IMR-90 (cell line): Measurements from ENCODE around the gene IGF2BP1. TPM values are rescaled to one million over a fixed set of nuclear protein-coding genes. Genes with fewer than 3 reads are reported as not detected.

Source experiments
- ATAC-seq: fragments of 200-7000 bp; cut with Tn5 transposase; 2 replicates; pipeline ENCODE4 v1.9.1; 2020; ENCODE audit warnings: low read depth, mild to moderate bottlenecking, moderate library complexity
- BruUV-seq: library from RNA; stranded (reverse); fragments of 400-500 nt; replicated peaks from 2 replicates; lab custom pipeline; 2021; lab: Mats Ljungman, UMichigan
- CTCF ChIA-PET: fragments of 300-600 bp; formaldehyde crosslinking; extraction: SDS; loops from one replicate; lab custom pipeline; 2021; ENCODE audit warnings: antibody characterized with exemption; lab: Yijun Ruan, JAX
- POLR2A ChIA-PET: fragments of 300-600 bp; sonication (Branson Sonifier 250); formaldehyde crosslinking; loops from one replicate; lab custom pipeline; 2022; ENCODE audit warnings: antibody characterized with exemption; ENCODE audit not compliant: unreplicated experiment; lab: Charles Lee
- DNase-seq: peaks from one replicate; pipeline ENCODE4 v3.0.0; 2013
- H2AFZ ChIP-seq: replicated peaks from 2 replicates; pipeline ENCODE3; 2013; ENCODE audit warnings: low read length, mild to moderate bottlenecking; ENCODE audit not compliant: poor library complexity
- H2AK5ac ChIP-seq: 2 replicates; pipeline ENCODE4 v1.6.1; 2013; ENCODE audit warnings: low read depth, low read length, inconsistent platforms
- H2AK9ac ChIP-seq: replicated peaks from 2 replicates; pipeline ENCODE3; 2013; ENCODE audit warnings: mild to moderate bottlenecking, low read depth, low read length, moderate library complexity; ENCODE audit not compliant: poor library complexity
- H2BK120ac ChIP-seq: 2 replicates; pipeline ENCODE4 v1.6.1; 2013; ENCODE audit warnings: low read depth, low read length, inconsistent platforms
- H2BK15ac ChIP-seq: 3 replicates; pipeline ENCODE4 v1.6.1; 2013; ENCODE audit warnings: low read depth, low read length, inconsistent platforms
- H2BK20ac ChIP-seq: 2 replicates; pipeline ENCODE4 v1.6.1; 2013; ENCODE audit warnings: low read depth, mild to moderate bottlenecking, inconsistent platforms, low read length, moderate library complexity
- H2BK5ac ChIP-seq: 2 replicates; pipeline ENCODE4 v1.6.1; 2013; ENCODE audit warnings: mild to moderate bottlenecking, low read depth, low read length, inconsistent platforms; ENCODE audit not compliant: poor library complexity, severe bottlenecking
- H3K14ac ChIP-seq: replicated peaks from 2 replicates; pipeline ENCODE4 v1.6.1; 2013; ENCODE audit warnings: low read depth, low read length, inconsistent platforms
- H3K18ac ChIP-seq: 2 replicates; pipeline ENCODE4 v1.6.1; 2013; ENCODE audit warnings: low read depth, low read length, control low read depth
- H3K23ac ChIP-seq: 2 replicates; pipeline ENCODE4 v1.6.1; 2013; ENCODE audit warnings: low read depth, low read length, inconsistent platforms
- H3K27ac ChIP-seq: 2 replicates; pipeline ENCODE4 v1.5.1; 2013; ENCODE audit warnings: mild to moderate bottlenecking, control low read depth, low read length; ENCODE audit not compliant: insufficient read depth
- H3K27me3 ChIP-seq: 2 replicates; pipeline ENCODE4 v1.6.1; 2013; ENCODE audit warnings: low read length; ENCODE audit not compliant: control insufficient read depth, insufficient read depth
- H3K36me3 ChIP-seq: 2 replicates; pipeline ENCODE4 v1.6.1; 2013; ENCODE audit warnings: low read length, mixed read lengths; ENCODE audit not compliant: control insufficient read depth, insufficient read depth
- H3K4ac ChIP-seq: 2 replicates; pipeline ENCODE4 v1.6.1; 2013; ENCODE audit warnings: low read depth, low read length, inconsistent platforms
- H3K4me1 ChIP-seq: 2 replicates; pipeline ENCODE4 v1.6.1; 2013; ENCODE audit warnings: low read length, mixed read lengths; ENCODE audit not compliant: control insufficient read depth, insufficient read depth
- H3K4me2 ChIP-seq: 2 replicates; pipeline ENCODE4 v1.6.1; 2013; ENCODE audit warnings: low read depth, mild to moderate bottlenecking, control low read depth, low read length, moderate library complexity
- H3K4me3 ChIP-seq: 2 replicates; pipeline ENCODE4 v1.5.1; 2013; ENCODE audit warnings: low read depth, mild to moderate bottlenecking, control low read depth, low read length, moderate library complexity; ENCODE audit not compliant: insufficient read depth
- H3K56ac ChIP-seq: 2 replicates; pipeline ENCODE4 v1.6.1; 2013; ENCODE audit warnings: low read length, inconsistent platforms; ENCODE audit not compliant: insufficient read depth; ENCODE audit errors: extremely low read depth
- H3K79me1 ChIP-seq, 2 experiments: 2 replicates each; pipeline ENCODE4 v1.6.1; 2013; ENCODE audit warnings: low read length in 2 of 2, inconsistent platforms in 1 of 2, low read depth in 1 of 2
- H3K9ac ChIP-seq: 2 replicates; pipeline ENCODE4 v1.6.1; 2013; ENCODE audit warnings: low read depth, low read length, control low read depth
- H3K9me1 ChIP-seq: 2 replicates; pipeline ENCODE4 v1.6.1; 2013; ENCODE audit warnings: low read length, inconsistent platforms; ENCODE audit not compliant: insufficient read depth
- H3K9me3 ChIP-seq: 2 replicates; pipeline ENCODE4 v1.6.1; 2013; ENCODE audit warnings: low read length; ENCODE audit not compliant: control insufficient read depth, insufficient read depth
- H4K20me1 ChIP-seq: 2 replicates; pipeline ENCODE4 v1.6.1; 2013; ENCODE audit warnings: low read length, inconsistent platforms; ENCODE audit not compliant: insufficient read depth
- H4K5ac ChIP-seq: 2 replicates; pipeline ENCODE4 v1.6.1; 2013; ENCODE audit warnings: mild to moderate bottlenecking, low read depth, low read length, control low read depth
- H4K8ac ChIP-seq, 2 experiments: 2 replicates each; pipeline ENCODE4 v1.6.1; 2013; ENCODE audit warnings: low read depth in 2 of 2, low read length in 2 of 2, control low read depth in 1 of 2, inconsistent platforms in 1 of 2
- H4K91ac ChIP-seq: 2 replicates; pipeline ENCODE4 v1.6.1; 2013; ENCODE audit warnings: low read depth, low read length, inconsistent platforms; ENCODE audit not compliant: insufficient read depth
- BHLHE40 ChIP-seq: fragments of 150-350 bp; IDR thresholded peaks from 2 replicates; pipeline ENCODE4 v1.6.1; 2016; ENCODE audit warnings: mild to moderate bottlenecking, low read depth, low read length
- CEBPB ChIP-seq: IDR thresholded peaks from 2 replicates; pipeline ENCODE4 v1.6.1; 2012; ENCODE audit warnings: low read depth, low read length, improper control_type of control experiment
- CHD1 ChIP-seq: IDR thresholded peaks from 2 replicates; pipeline ENCODE4 v1.6.1; 2012; ENCODE audit warnings: low read depth, low read length, improper control_type of control experiment
- FOS ChIP-seq: fragments of 150-350 bp; IDR thresholded peaks from 2 replicates; pipeline ENCODE4 v1.6.1; 2016; ENCODE audit warnings: low read depth, low read length
- MAFK ChIP-seq: IDR thresholded peaks from 2 replicates; pipeline ENCODE4 v1.6.1; 2012; ENCODE audit warnings: low read depth, low read length, improper control_type of control experiment
- MAZ ChIP-seq: IDR thresholded peaks from 2 replicates; pipeline ENCODE4 v1.6.1; 2012; ENCODE audit warnings: low read depth, mild to moderate bottlenecking, low read length, improper control_type of control experiment, moderate library complexity, borderline replicate concordance
- MXI1 ChIP-seq: IDR thresholded peaks from 2 replicates; pipeline ENCODE4 v1.6.1; 2012; ENCODE audit warnings: low read depth, mild to moderate bottlenecking, low read length, moderate library complexity, borderline replicate concordance
- NFE2L2 ChIP-seq: fragments of 150-350 bp; IDR thresholded peaks from 2 replicates; pipeline ENCODE4 v1.6.1; 2016; ENCODE audit warnings: low read depth, mild to moderate bottlenecking, low read length
- POLR2A ChIP-seq: IDR thresholded peaks from 2 replicates; pipeline ENCODE4 v1.6.1; 2012; ENCODE audit warnings: mild to moderate bottlenecking, low read depth, low read length
- RAD21 ChIP-seq: IDR thresholded peaks from 2 replicates; pipeline ENCODE4 v1.6.1; 2012; ENCODE audit warnings: low read length, improper control_type of control experiment
- RCOR1 ChIP-seq: IDR thresholded peaks from 2 replicates; pipeline ENCODE4 v1.6.1; 2012; ENCODE audit warnings: mild to moderate bottlenecking, low read length, improper control_type of control experiment; ENCODE audit not compliant: insufficient replicate concordance
- SMC3 ChIP-seq: fragments of 150-350 bp; IDR thresholded peaks from 2 replicates; pipeline ENCODE4 v1.6.1; 2016; ENCODE audit warnings: low read depth, mild to moderate bottlenecking, antibody characterized with exemption, low read length, moderate library complexity
- WGBS, 2 experiments: methylation state at CpG; one replicate each; pipeline versions ENCODE4 v1.1.5 to v1.1.7; 2013; ENCODE audit warnings: missing lambda C conversion rate in 2 of 2; ENCODE audit not compliant: insufficient read length in 1 of 2; ENCODE audit errors: extremely low coverage in 2 of 2; 5-methylcytosine and 5-hydroxymethylcytosine counted together
- dilution Hi-C: fragments of 300-500 bp; cut with HindIII; formaldehyde crosslinking; loops from one replicate; pipeline ENCODE4 v1.14.3; 2018; ENCODE audit warnings: low sequenced_read_pairs; ENCODE audit not compliant: unreplicated experiment
- in situ Hi-C: fragments of 300-500 bp; cut with MboI; formaldehyde crosslinking; loops from 3 replicates; pipeline ENCODE4 v1.14.3; 2019; ENCODE audit warnings: low sequenced_read_pairs, inconsistent platforms, mixed read lengths
- intact Hi-C: fragments of 100-400 bp; cut with micrococcal nuclease; formaldehyde crosslinking; loops from 2 replicates; pipeline ENCODE4 v1.10.0; 2022
- polyA plus RNA-seq, 3 experiments: library from polyadenylated mRNA; depleted of rRNA; stranded (reverse); fragments of >200 nt; gene quantifications; 2 replicates each; pipeline ENCODE4 v1.2.3, GENCODE V29; 2012; ENCODE audit warnings: low replicate concordance in 1 of 3
- total RNA-seq: library from RNA; depleted of rRNA; stranded (reverse); fragments of >200 nt; gene quantifications from 2 replicates; pipeline ENCODE4 v1.2.3, GENCODE V29; 2012
- TF ChIP-seq, protein P1 (sequence below): fragments of 150-350 bp; IDR thresholded peaks from 2 replicates; pipeline ENCODE4 v1.6.1; 2017; ENCODE audit warnings: mild to moderate bottlenecking, antibody characterized with exemption, low read length, low read depth
- TF ChIP-seq, protein P2 (sequence below): conservative IDR thresholded peaks from 2 replicates; pipeline ENCODE4 v1.5.1; 2012; ENCODE audit warnings: mild to moderate bottlenecking, low read depth, low read length, improper control_type of control experiment
- TF ChIP-seq, protein P3 (sequence below): fragments of 150-350 bp; IDR thresholded peaks from 2 replicates; pipeline ENCODE4 v1.6.1; 2016; ENCODE audit warnings: low read depth, mild to moderate bottlenecking, low read length, moderate library complexity, borderline replicate concordance

Gene IGF2BP1
- total and polyA plus RNA-seq, 2 of the 4 experiments (the other 2 are of a cell fraction) = 10.2 to 13.1 TPM

DNA sequence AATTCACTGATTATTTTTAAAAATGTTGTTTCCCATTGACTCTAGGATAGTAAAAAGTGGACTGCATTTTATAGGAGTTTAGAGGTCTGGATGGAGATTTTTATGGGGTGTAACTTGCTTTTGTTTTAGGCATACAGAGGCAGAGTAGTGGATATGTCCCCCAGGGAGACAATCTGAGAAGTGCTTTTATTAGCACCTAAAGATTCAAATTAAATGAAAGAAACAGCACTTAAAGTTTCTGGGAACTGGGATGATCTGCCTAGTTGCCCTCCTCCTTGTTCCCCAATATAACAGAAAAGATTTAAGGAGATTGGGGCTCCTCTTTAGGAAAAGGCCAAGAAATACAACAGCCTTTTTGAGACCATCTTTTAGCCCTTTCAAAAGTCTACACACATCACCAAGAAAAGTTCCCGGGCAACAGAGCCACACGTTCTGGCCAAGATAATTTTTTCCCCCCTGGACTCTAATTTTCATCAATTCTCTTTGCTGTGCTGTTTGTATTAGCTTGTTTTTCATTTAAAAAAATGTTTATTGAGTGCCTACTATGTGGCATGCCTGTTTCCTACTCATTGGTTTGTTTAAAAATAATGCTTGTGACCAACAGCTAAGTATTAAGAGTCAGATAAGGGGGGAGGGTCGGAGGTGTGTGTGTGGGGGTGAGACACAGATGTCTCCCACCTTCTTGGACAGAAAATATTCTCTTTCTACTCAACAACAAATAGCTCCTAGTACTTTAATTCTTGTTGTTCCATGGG lies 2.5 kb upstream of the IGF2BP1 start:
- Histone ChIP-seq H4K91ac (no peak overlapping the region), H2BK120ac (no peak overlapping the region), H3K79me1 (peaks cover 0 to 11% of the 10 kb centered on the region in 2 experiments; a peak in 2 of 4 replicates), H3K56ac (no peak overlapping the region), H2AK5ac (no peak overlapping the region), H3K9me1 (no peaks in the 10 kb centered on the region), H4K20me1 (peaks cover 2% of the 10 kb centered on the region; the same call in 1 of the 2 replicates), H3K4me2 (no peak overlapping the region), H3K9ac (no peak overlapping the region), H3K4me3 (no peak overlapping the region), H4K8ac (no peak overlapping the region), H2AK9ac (no peak overlapping the region), H3K14ac (no peak overlapping the region), H3K36me3 (no peaks in the 10 kb centered on the region), H3K4me1 (no peaks in the 10 kb centered on the region), H3K9me3 (no peaks in the 10 kb centered on the region), H2BK5ac (no peak overlapping the region), H3K18ac (no peak overlapping the region), H2BK20ac (no peak overlapping the region), H3K27ac (no peak overlapping the region), H3K27me3 (peaks cover 35% of the 10 kb centered on the region), H4K5ac (no peak overlapping the region), H3K23ac (0 out of 2 replicates have a peak overlapping the region, but pooled peaks have one; percentile 5), H2BK15ac (no peak overlapping the region), H3K4ac (no peak overlapping the region), H2AFZ (no peak overlapping the region)
- in situ Hi-C loops = no loop called here
- CTCF ChIA-PET = no interaction called here
- BruUV-seq = no TSS peak
- ATAC-seq = no peak
- POLR2A ChIA-PET = interaction anchor here (0.6 kb wide), 1 partner anchor 110 kb away, joined by 3 read pairs; no protein-coding TSS in a partner anchor
- no peak for DNase-seq
- WGBS, 2 experiments = no CpG with 5 or more reads among the region's 3 CpGs
- dilution Hi-C loops = no loop called here
- intact Hi-C loops = no loop called here
- TF ChIP-seq, protein P1, sequence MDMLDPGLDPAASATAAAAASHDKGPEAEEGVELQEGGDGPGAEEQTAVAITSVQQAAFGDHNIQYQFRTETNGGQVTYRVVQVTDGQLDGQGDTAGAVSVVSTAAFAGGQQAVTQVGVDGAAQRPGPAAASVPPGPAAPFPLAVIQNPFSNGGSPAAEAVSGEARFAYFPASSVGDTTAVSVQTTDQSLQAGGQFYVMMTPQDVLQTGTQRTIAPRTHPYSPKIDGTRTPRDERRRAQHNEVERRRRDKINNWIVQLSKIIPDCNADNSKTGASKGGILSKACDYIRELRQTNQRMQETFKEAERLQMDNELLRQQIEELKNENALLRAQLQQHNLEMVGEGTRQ = no peak
- TF ChIP-seq NFE2L2 (no peak), POLR2A (no peak), SMC3 (no peak), RAD21 (no peak), RCOR1 (no peak), MXI1 (no peak), CHD1 (no peak), FOS (no peak), MAZ (no peak), CEBPB (no peak), MAFK (no peak), BHLHE40 (no peak)
- TF ChIP-seq, protein P2, sequence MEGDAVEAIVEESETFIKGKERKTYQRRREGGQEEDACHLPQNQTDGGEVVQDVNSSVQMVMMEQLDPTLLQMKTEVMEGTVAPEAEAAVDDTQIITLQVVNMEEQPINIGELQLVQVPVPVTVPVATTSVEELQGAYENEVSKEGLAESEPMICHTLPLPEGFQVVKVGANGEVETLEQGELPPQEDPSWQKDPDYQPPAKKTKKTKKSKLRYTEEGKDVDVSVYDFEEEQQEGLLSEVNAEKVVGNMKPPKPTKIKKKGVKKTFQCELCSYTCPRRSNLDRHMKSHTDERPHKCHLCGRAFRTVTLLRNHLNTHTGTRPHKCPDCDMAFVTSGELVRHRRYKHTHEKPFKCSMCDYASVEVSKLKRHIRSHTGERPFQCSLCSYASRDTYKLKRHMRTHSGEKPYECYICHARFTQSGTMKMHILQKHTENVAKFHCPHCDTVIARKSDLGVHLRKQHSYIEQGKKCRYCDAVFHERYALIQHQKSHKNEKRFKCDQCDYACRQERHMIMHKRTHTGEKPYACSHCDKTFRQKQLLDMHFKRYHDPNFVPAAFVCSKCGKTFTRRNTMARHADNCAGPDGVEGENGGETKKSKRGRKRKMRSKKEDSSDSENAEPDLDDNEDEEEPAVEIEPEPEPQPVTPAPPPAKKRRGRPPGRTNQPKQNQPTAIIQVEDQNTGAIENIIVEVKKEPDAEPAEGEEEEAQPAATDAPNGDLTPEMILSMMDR = no peak
- TF ChIP-seq, protein P3, sequence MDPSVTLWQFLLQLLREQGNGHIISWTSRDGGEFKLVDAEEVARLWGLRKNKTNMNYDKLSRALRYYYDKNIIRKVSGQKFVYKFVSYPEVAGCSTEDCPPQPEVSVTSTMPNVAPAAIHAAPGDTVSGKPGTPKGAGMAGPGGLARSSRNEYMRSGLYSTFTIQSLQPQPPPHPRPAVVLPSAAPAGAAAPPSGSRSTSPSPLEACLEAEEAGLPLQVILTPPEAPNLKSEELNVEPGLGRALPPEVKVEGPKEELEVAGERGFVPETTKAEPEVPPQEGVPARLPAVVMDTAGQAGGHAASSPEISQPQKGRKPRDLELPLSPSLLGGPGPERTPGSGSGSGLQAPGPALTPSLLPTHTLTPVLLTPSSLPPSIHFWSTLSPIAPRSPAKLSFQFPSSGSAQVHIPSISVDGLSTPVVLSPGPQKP = no peak
